HL-60 (cell line): ENCODE measurements around the gene DOK5.

Experiments
- GABPA ChIP-seq: IDR thresholded peaks from 2 replicates; pipeline ENCODE4 v1.6.1; 2012; ENCODE audit warnings: low read depth
- POLR2AphosphoS5 ChIP-seq: IDR thresholded peaks from 2 replicates; pipeline ENCODE4 v1.6.1; 2012; ENCODE audit warnings: low read depth
- SPI1 ChIP-seq: IDR thresholded peaks from 2 replicates; pipeline ENCODE4 v1.6.1; 2012; ENCODE audit warnings: low read depth, mild to moderate bottlenecking, borderline replicate concordance
- TF ChIP-seq, protein P1 (sequence below): IDR thresholded peaks from one replicate; pipeline ENCODE4 v1.5.1; 2011; ENCODE audit warnings: low read length, control low read depth, inconsistent platforms; ENCODE audit not compliant: insufficient read depth
- TF ChIP-seq, protein P2 (sequence below): IDR thresholded peaks from 2 replicates; pipeline ENCODE4 v1.6.1; 2012; ENCODE audit warnings: low read depth; ENCODE audit not compliant: insufficient replicate concordance

GRCh38 chr20:54502179-54502578 is 26.8 kb downstream of the DOK5 start:
- TF ChIP-seq, protein P1, sequence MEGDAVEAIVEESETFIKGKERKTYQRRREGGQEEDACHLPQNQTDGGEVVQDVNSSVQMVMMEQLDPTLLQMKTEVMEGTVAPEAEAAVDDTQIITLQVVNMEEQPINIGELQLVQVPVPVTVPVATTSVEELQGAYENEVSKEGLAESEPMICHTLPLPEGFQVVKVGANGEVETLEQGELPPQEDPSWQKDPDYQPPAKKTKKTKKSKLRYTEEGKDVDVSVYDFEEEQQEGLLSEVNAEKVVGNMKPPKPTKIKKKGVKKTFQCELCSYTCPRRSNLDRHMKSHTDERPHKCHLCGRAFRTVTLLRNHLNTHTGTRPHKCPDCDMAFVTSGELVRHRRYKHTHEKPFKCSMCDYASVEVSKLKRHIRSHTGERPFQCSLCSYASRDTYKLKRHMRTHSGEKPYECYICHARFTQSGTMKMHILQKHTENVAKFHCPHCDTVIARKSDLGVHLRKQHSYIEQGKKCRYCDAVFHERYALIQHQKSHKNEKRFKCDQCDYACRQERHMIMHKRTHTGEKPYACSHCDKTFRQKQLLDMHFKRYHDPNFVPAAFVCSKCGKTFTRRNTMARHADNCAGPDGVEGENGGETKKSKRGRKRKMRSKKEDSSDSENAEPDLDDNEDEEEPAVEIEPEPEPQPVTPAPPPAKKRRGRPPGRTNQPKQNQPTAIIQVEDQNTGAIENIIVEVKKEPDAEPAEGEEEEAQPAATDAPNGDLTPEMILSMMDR: no peak
- TF ChIP-seq SPI1 (no peak), POLR2AphosphoS5 (no peak), GABPA (no peak)
- TF ChIP-seq, protein P2, sequence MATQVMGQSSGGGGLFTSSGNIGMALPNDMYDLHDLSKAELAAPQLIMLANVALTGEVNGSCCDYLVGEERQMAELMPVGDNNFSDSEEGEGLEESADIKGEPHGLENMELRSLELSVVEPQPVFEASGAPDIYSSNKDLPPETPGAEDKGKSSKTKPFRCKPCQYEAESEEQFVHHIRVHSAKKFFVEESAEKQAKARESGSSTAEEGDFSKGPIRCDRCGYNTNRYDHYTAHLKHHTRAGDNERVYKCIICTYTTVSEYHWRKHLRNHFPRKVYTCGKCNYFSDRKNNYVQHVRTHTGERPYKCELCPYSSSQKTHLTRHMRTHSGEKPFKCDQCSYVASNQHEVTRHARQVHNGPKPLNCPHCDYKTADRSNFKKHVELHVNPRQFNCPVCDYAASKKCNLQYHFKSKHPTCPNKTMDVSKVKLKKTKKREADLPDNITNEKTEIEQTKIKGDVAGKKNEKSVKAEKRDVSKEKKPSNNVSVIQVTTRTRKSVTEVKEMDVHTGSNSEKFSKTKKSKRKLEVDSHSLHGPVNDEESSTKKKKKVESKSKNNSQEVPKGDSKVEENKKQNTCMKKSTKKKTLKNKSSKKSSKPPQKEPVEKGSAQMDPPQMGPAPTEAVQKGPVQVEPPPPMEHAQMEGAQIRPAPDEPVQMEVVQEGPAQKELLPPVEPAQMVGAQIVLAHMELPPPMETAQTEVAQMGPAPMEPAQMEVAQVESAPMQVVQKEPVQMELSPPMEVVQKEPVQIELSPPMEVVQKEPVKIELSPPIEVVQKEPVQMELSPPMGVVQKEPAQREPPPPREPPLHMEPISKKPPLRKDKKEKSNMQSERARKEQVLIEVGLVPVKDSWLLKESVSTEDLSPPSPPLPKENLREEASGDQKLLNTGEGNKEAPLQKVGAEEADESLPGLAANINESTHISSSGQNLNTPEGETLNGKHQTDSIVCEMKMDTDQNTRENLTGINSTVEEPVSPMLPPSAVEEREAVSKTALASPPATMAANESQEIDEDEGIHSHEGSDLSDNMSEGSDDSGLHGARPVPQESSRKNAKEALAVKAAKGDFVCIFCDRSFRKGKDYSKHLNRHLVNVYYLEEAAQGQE: no peak
